Skin epidermis (tissue), 12 donors: ENCODE data around the gene NAIF1.
"Not testable (repeated sequence)": the region's sequence is repeated elsewhere in the genome, so short reads cannot be mapped to it uniquely, and the experiment has no call there.

Source experiments
- H3K27ac ChIP-seq, 21 experiments: fragments of 200-600 bp; sonication (generic) in 11 of 21; one replicate each; pipeline ENCODE4 v1.5.0; 2020; ENCODE audit warnings: mild to moderate bottlenecking in 3 of 21, inconsistent platforms in 2 of 21, moderate library complexity in 2 of 21
- H3K4me3 ChIP-seq, 7 experiments: fragments of 200-600 bp; sonication (generic) in 2 of 7; one replicate each; pipeline ENCODE4 v1.5.0; 2020; ENCODE audit warnings: inconsistent platforms in 2 of 7, mild to moderate bottlenecking in 2 of 7, moderate library complexity in 1 of 7

Gene NAIF1

GRCh38 chr9:128091144-128091543, 24.0 kb upstream of the NAIF1 start:
- Histone ChIP-seq H3K4me3 (no peak overlapping the region), H3K27ac (peak overlapping the region in 1 of 21 experiments; percentile 35)

GRCh38 chr9:128089299-128089698, 22.2 kb upstream of the NAIF1 start:
- Histone ChIP-seq H3K4me3 (no peak overlapping the region), H3K27ac (no peak overlapping the region)

GRCh38 chr9:128088253-128088945, 21.3 kb upstream of the NAIF1 start:
- Histone ChIP-seq H3K27ac (peak overlapping the region in 2 of 21 experiments; percentile 5 to 29), H3K4me3 (no peak overlapping the region)

GRCh38 chr9:128087262-128087661, 20.1 kb upstream of the NAIF1 start:
- H3K4me3 ChIP-seq = no peak overlapping the region
- H3K27ac ChIP-seq = no peak overlapping the region

- no peak overlapping the region for H3K27ac ChIP-seq
- no peak overlapping the region for H3K4me3 ChIP-seq
These were observed 18.8 kb upstream of the NAIF1 start for GRCh38 chr9:128085943-128086342.

- Histone ChIP-seq H3K4me3 (no peak overlapping the region), H3K27ac (no peak overlapping the region)
These were observed 17.6 kb upstream of the NAIF1 start for GRCh38 chr9:128084746-128085145.

- no peak overlapping the region for H3K4me3 ChIP-seq
- peak overlapping the region in 18 of 21 experiments; percentile 14 to 76 (median 60) for H3K27ac ChIP-seq
These were observed 15.0 kb upstream of the NAIF1 start for GRCh38 chr9:128082151-128082550.

GRCh38 chr9:128081056-128081455, 13.9 kb upstream of the NAIF1 start:
- Histone ChIP-seq H3K4me3 (no peak overlapping the region), H3K27ac (peak overlapping the region in 20 of 21 experiments; percentile 14 to 76 (median 60))

GRCh38 chr9:128080206-128080605, 13.1 kb upstream of the NAIF1 start:
- peak overlapping the region in 6 of 21 experiments; percentile 27 to 76 (median 56) for H3K27ac ChIP-seq
- H3K4me3 ChIP-seq = no peak overlapping the region

- no peak overlapping the region for H3K4me3 ChIP-seq
- peak overlapping the region in 17 of 21 experiments; percentile 1 to 70 (median 41) for H3K27ac ChIP-seq
These were observed 11.6 kb upstream of the NAIF1 start for GRCh38 chr9:128078504-128079434.

GRCh38 chr9:128077847-128078503, 10.9 kb upstream of the NAIF1 start:
- Histone ChIP-seq H3K27ac (peak overlapping the region in 18 of 21 experiments; percentile 1 to 70 (median 34)), H3K4me3 (no peak overlapping the region)

- Histone ChIP-seq H3K27ac (peak overlapping the region in 20 of 21 experiments; percentile 20 to 93 (median 80)), H3K4me3 (no peak overlapping the region)
These were observed 6.2 kb upstream of the NAIF1 start for GRCh38 chr9:128073253-128073886.

GRCh38 chr9:128072144-128073021, 5.3 kb upstream of the NAIF1 start:
- H3K4me3 ChIP-seq = peak overlapping the region in 1 of 7 experiments; percentile 3
- peak overlapping the region in 20 of 21 experiments; percentile 20 to 93 (median 80) for H3K27ac ChIP-seq

- H3K27ac ChIP-seq = peak overlapping the region in 20 of 21 experiments; percentile 20 to 93 (median 80)
- H3K4me3 ChIP-seq = not testable (repeated sequence)
These were observed 4.4 kb upstream of the NAIF1 start for GRCh38 chr9:128071475-128071874.

GRCh38 chr9:128070874-128071273, 3.8 kb upstream of the NAIF1 start:
- peak overlapping the region in 16 of 21 experiments; percentile 0 to 93 (median 81) for H3K27ac ChIP-seq

GRCh38 chr9:128068386-128069205, 1.5 kb upstream of the NAIF1 start:
- Histone ChIP-seq H3K4me3 (peak overlapping the region; percentile 66 to 97 (median 94)), H3K27ac (peak overlapping the region; percentile 28 to 98 (median 88))

More at GRCh38 chr9:128070874-128071273, 3.8 kb upstream of the NAIF1 start:
- no peak overlapping the region for H3K4me3 ChIP-seq

- peak within 1 kb of the TSS; percentile 66 to 97 (median 94) for H3K4me3 ChIP-seq
- H3K27ac ChIP-seq = peak within 1 kb of the TSS; percentile 84 to 99 (median 96)
These were observed 695 bp upstream of the NAIF1 start, which contains the start of gene SLC25A25 for GRCh38 chr9:128067645-128068385. Gene SLC25A25, plus strand, starts transcription at chr9:128068232. Its CDS starts 88 bp downstream, at chr9:128068320.
